Testis (tissue), 3 donors: Measurements from ENCODE around the gene PITPNC1. TPM values are rescaled to one million over a fixed set of nuclear protein-coding genes. Genes with fewer than 3 reads are reported as not detected.

Source experiments
- DNase-seq: peaks from one replicate; pipeline ENCODE4 v3.0.0-alpha.2; 2019
- H3K27ac ChIP-seq, 2 donors: fragments of 200-600 bp; sonication (generic); one replicate each; pipeline ENCODE4 v1.5.1; 2019
- H3K27me3 ChIP-seq: fragments of 200-600 bp; sonication (generic); one replicate; pipeline ENCODE4 v1.5.1; 2019
- H3K36me3 ChIP-seq: fragments of 200-600 bp; sonication (generic); one replicate; pipeline ENCODE4 v1.5.1; 2017; ENCODE audit warnings: low read depth; ENCODE audit errors: missing control alignments
- H3K4me1 ChIP-seq: fragments of 200-600 bp; sonication (generic); one replicate; pipeline ENCODE4 v1.5.1; 2019
- H3K4me3 ChIP-seq, 2 donors: fragments of 200-600 bp; sonication (generic); one replicate each; pipeline ENCODE4 v1.5.1; 2017 to 2019
- H3K9me3 ChIP-seq: fragments of 200-600 bp; sonication (generic); one replicate; pipeline ENCODE4 v1.5.1; 2017
- CTCF ChIP-seq, 3 experiments: fragments of 450-650 bp in 2 of 3; fragments of 200-600 bp in 1 of 3; sonication (generic) in 1 of 3; IDR thresholded peaks; one replicate each; pipeline ENCODE4 v1.5.1; 2016 to 2019; ENCODE audit warnings: antibody characterized with exemption in 3 of 3, mild to moderate bottlenecking in 2 of 3, moderate library complexity in 1 of 3
- POLR2A ChIP-seq: fragments of 450-650 bp; IDR thresholded peaks from one replicate; pipeline ENCODE4 v1.6.1; 2017; ENCODE audit warnings: antibody characterized with exemption, mild to moderate bottlenecking, moderate library complexity
- WGBS, 2 donors: methylation state at CpG; one replicate each; pipeline ENCODE4 v1.1.5; 2018; 5-methylcytosine and 5-hydroxymethylcytosine counted together
- intact Hi-C: fragments of 100-400 bp; cut with DNase I; formaldehyde crosslinking; loops from one replicate; pipeline ENCODE4 v1.15.1; 2023; ENCODE audit warnings: low total_unique reads
- polyA plus RNA-seq: library from polyadenylated mRNA; stranded (reverse); fragments of 350-450 nt; fragmentation: Illumina TruSeq; extraction: RNeasy Lipid Tissue Mini Kit (QIAGEN cat#74804); gene quantifications from one replicate; pipeline ENCODE4 v1.2.3, GENCODE V29; 2014; ENCODE audit warnings: low read depth, low replicate concordance; ENCODE audit not compliant: insufficient read depth
- total RNA-seq, 2 donors: library from RNA; depleted of rRNA; stranded (reverse); fragments of >200 nt; gene quantifications; one replicate each; pipeline ENCODE4 v1.2.3, GENCODE V29; 2016

The PITPNC1 gene
- total and polyA plus RNA-seq, 3 donors from 2014 or later = 8.3 to 12.8 (median 12.2) TPM

GRCh38 chr17:67657596-67657995, 280.5 kb downstream of the PITPNC1 start:
- no peak for TF ChIP-seq CTCF (IDR thresholded peaks at IDR 0.05)
- no peak for TF ChIP-seq POLR2A
- Histone ChIP-seq H3K4me3 (no peak overlapping the region), H3K27me3 (no peaks in the 10 kb centered on the region), H3K27ac (no peak overlapping the region), H3K4me1 (no peaks in the 10 kb centered on the region), H3K9me3 (no peaks in the 10 kb centered on the region), H3K36me3 (no peaks in the 10 kb centered on the region)
- intact Hi-C loops = no loop called here
- 93 to 94% methylated on average over 4 of the region's 4 CpGs for WGBS, 2 donors
- DNase-seq = no peak

- no peaks in the 10 kb centered on the region for H3K9me3 ChIP-seq
- no peak overlapping the region for H3K4me3 ChIP-seq
- no peak overlapping the region for H3K27ac ChIP-seq
- WGBS, 2 donors = 98 to 99% methylated on average over 4 of the region's 4 CpGs
- no peaks in the 10 kb centered on the region for H3K36me3 ChIP-seq
- DNase-seq = no peak
- H3K27me3 ChIP-seq = no peaks in the 10 kb centered on the region
- no peaks in the 10 kb centered on the region for H3K4me1 ChIP-seq
- TF ChIP-seq POLR2A (no peak), CTCF (IDR thresholded peaks at IDR 0.05) (no peak)
- intact Hi-C loops = no loop called here
Observed at GRCh38 chr17:67658265-67658664, 281.2 kb downstream of the PITPNC1 start.

GRCh38 chr17:67659028-67659427, 281.9 kb downstream of the PITPNC1 start:
- TF ChIP-seq CTCF (IDR thresholded peaks at IDR 0.05) (no peak), POLR2A (no peak)
- DNase-seq = no peak
- Histone ChIP-seq H3K9me3 (no peaks in the 10 kb centered on the region), H3K4me1 (no peaks in the 10 kb centered on the region), H3K27me3 (no peaks in the 10 kb centered on the region), H3K4me3 (no peak overlapping the region), H3K36me3 (no peaks in the 10 kb centered on the region), H3K27ac (no peak overlapping the region)
- intact Hi-C loops = no loop called here
- 81 to 92% methylated on average over 1 of the region's 1 CpG for WGBS, 2 donors

- intact Hi-C loops = no loop called here
- TF ChIP-seq CTCF (IDR thresholded peaks at IDR 0.05) (no peak), POLR2A (no peak)
- no peaks in the 10 kb centered on the region for H3K27me3 ChIP-seq
Observed at GRCh38 chr17:67662712-67663111, 285.6 kb downstream of the PITPNC1 start.

GRCh38 chr17:67663457-67663856, 286.4 kb downstream of the PITPNC1 start:
- no peak for TF ChIP-seq CTCF (IDR thresholded peaks at IDR 0.05)
- no peak for TF ChIP-seq POLR2A
- no peaks in the 10 kb centered on the region for H3K4me1 ChIP-seq
- no peak overlapping the region for H3K27ac ChIP-seq
- H3K9me3 ChIP-seq = no peaks in the 10 kb centered on the region
- H3K36me3 ChIP-seq = no peaks in the 10 kb centered on the region
- H3K27me3 ChIP-seq = no peaks in the 10 kb centered on the region
- intact Hi-C loops = no loop called here
- no peak overlapping the region for H3K4me3 ChIP-seq
- 88 to 90% methylated on average over 9 of the region's 9 CpGs for WGBS, 2 donors
- DNase-seq = no peak

More at GRCh38 chr17:67662712-67663111, 285.6 kb downstream of the PITPNC1 start:
- no peaks in the 10 kb centered on the region for H3K36me3 ChIP-seq
- DNase-seq = no peak
- no peak overlapping the region for H3K27ac ChIP-seq
- H3K4me3 ChIP-seq = no peak overlapping the region
- no peaks in the 10 kb centered on the region for H3K9me3 ChIP-seq
- H3K4me1 ChIP-seq = no peaks in the 10 kb centered on the region
